Inferior parietal cortex (tissue), 1 donor: ENCODE results near the gene CEACAM7.
"Not testable (repeated sequence)": the region's sequence is repeated elsewhere in the genome, so short reads cannot be mapped to it uniquely, and the experiment has no call there.

ENCODE experiments used
- DNase-seq: peaks from one replicate; pipeline ENCODE4 v3.0.0-alpha.2; 2016; ENCODE audit errors: extremely low spot score

Gene CEACAM7

GRCh38 chr19:41656756-41657155 lies 31.3 kb downstream of the CEACAM7 start:
- DNase-seq: not testable (repeated sequence)

DNA sequence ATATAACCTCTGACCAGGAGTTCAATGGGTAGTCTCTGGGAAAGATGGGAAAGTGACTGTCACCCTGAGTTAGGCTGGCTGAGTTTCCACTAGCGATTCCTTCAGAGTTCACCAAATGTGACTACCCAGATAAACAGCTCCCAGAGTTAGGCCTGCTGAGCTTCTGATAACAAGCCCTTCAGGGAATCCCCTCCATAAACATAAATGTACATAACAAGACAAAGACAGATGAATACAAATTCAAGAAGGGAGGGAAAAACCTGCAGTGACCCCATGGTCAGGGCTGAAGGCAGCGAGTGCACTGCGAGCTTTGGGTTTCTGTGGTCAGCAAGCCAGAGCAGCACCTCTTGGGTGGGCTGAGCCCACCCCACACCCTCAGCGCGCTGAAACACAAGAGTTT lies 35.8 kb downstream of the CEACAM7 start:
- DNase-seq: no peak

GRCh38 chr19:41649827-41650226 lies 38.2 kb downstream of the CEACAM7 start:
- DNase-seq: no peak

- DNase-seq: no peak
These were observed 41.4 kb downstream of the CEACAM7 start for GRCh38 chr19:41646589-41647204.

- DNase-seq: peak; percentile 81
These were observed 46.1 kb downstream of the CEACAM7 start for GRCh38 chr19:41641879-41642485.

DNA sequence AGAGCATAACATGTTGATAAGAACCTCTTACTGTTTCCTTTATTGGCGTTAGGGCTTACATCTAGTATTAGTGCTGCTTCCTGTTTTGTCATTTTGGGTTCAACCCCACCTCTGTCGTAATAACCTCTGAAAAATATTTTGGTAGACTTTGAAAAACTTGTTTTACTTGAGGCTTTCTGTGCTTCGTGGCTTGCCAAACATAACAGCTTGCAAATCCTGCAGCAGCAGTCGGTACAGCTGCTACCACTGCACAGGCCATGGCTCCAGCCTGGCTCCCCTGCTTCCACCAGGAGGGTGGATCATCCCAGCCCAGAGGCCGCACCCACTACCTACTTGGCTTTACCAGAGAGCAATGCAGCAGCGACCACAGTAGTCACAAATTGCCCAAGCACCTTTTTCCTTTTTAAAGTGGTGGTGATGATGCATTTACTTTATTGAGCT lies 49.4 kb downstream of the CEACAM7 start:
- no peak for DNase-seq

DNA sequence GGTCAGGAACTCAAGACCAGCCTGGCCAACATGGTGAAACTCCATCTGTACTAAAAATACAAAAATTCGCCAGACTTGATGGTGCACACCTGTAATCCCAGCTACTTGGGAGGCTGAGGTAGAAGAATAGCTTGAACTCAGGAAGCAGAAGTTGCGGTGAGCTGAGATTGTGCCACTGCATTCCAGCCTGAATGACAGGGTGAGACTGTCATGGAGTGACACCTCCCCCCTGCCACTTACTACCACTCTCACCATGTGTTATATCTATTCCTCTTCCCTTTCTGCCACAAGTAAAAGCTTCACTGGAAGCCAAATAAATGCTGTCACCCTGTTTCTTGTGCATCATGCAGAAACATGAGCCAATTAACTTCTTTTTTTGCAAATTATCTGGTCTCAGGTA lies 50.6 kb downstream of the CEACAM7 start:
- no peak for DNase-seq

DNA sequence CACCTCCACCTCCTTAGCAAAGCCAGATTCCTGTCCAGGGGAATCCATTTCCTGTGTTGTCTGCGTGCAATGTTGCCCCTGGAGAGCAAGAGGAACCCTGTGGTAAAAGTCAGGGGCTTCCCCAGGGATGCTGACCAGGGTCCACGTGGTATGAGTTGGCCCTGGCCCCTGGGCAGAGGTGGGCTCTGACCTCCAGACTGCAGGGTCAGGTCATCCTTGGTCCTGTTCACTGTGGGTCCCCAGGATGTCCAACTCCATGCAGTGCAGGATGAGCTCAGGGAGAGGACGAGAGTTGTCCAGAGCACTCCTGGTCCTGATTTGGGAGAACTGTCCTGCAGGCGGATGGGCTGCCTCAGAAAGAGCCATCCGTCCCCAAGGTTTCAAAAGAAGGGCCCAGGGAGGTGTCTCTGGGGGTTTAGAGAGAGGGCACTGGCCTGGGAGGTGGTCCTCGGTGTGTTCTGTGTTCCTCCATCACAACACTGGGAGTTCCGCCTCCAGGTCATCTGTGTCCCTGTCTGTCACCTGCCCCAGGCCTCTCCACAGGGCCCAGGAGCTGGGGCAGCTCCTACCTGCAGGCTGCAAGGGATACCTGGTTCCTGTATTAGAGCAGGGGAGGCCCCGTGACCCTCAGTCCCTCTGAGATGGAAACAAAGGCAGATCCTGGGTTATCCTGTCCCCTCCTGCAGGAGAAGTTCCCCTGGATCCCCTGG lies 59.9 kb downstream of the CEACAM7 start:
- no peak for DNase-seq

GRCh38 chr19:41626877-41627276 lies 61.2 kb downstream of the CEACAM7 start, which contains the start of gene CEACAM4:
Gene CEACAM4, minus strand, starts transcription at chr19:41627074. Its CDS starts 111 bp downstream, at chr19:41626963.
- no peak for DNase-seq

- DNase-seq: no peak
These were observed 61.8 kb downstream of the CEACAM7 start for GRCh38 chr19:41626278-41626677.

- DNase-seq: no peak
These were observed 63.1 kb downstream of the CEACAM7 start for GRCh38 chr19:41624937-41625336.

DNA sequence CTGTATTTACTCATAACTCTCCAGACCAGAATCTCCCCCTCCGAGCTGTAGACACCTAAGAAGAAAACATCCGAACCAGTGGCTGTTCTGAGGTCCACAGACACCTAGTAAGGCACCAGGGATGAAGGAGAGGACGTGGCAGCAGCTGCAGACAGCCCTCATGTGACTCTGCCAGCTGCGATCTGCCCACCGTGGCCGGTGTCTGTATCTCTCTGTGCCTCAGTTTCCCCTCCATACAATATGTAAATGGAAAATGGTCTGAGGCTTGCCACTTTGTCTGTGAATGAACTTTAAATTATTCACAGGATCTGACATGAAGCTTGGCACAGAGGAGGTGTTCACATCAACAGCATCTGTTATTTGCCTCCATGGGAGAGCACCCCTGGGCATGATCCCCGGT lies 63.6 kb downstream of the CEACAM7 start:
- no peak for DNase-seq

GRCh38 chr19:41623360-41623759 lies 64.7 kb downstream of the CEACAM7 start:
- DNase-seq: no peak
